SU-DHL-6 (cell line): Measurements from ENCODE around the gene RHOH.
A peak's percentile ranks its signal among the peaks of the same experiment; 100 is the strongest.

ENCODE experiments used
- H2AFZ ChIP-seq: fragments of 200-600 bp; sonication (generic); 2 replicates; pipeline ENCODE4 v1.6.1; 2014; ENCODE audit warnings: low read depth, mild to moderate bottlenecking, moderate library complexity, mixed read lengths, antibody characterized with exemption, low read length; ENCODE audit not compliant: severe bottlenecking
- H3F3A ChIP-seq: fragments of 200-600 bp; shearing (Covaris generic); 2 replicates; pipeline ENCODE4 v1.6.0; 2016; ENCODE audit warnings: antibody characterized with exemption, mild to moderate bottlenecking; ENCODE audit not compliant: insufficient read depth
- H3K27ac ChIP-seq: fragments of 200-600 bp; sonication (generic); 2 replicates; pipeline ENCODE4 v1.5.1; 2016; ENCODE audit warnings: low read depth, mild to moderate bottlenecking, low read length, moderate library complexity, mixed read lengths
- H3K27me3 ChIP-seq: fragments of 200-600 bp; sonication (generic), shearing (Covaris generic); 2 replicates; pipeline ENCODE4 v1.6.0; 2014; ENCODE audit warnings: mild to moderate bottlenecking, low read length
- H3K36me3 ChIP-seq: fragments of 200-600 bp; sonication (generic); 2 replicates; pipeline ENCODE4 v1.6.1; 2014; ENCODE audit warnings: mild to moderate bottlenecking, low read length, mixed read lengths
- H3K4me2 ChIP-seq: fragments of 300-600, 200-600 bp; shearing (Covaris generic), sonication (generic); 2 replicates; pipeline ENCODE4 v1.6.0; 2014; ENCODE audit warnings: low read length, low read depth, mild to moderate bottlenecking; ENCODE audit not compliant: poor library complexity, severe bottlenecking
- H3K4me3 ChIP-seq: fragments of 200-600 bp; sonication (generic); 2 replicates; pipeline ENCODE4 v1.5.1; 2014; ENCODE audit warnings: antibody characterized with exemption, low read length, mild to moderate bottlenecking, mixed read lengths; ENCODE audit not compliant: insufficient read depth, poor library complexity, severe bottlenecking
- H3K79me2 ChIP-seq: fragments of 200-600 bp; sonication (generic); 2 replicates; pipeline ENCODE4 v1.6.1; 2014; ENCODE audit warnings: mild to moderate bottlenecking, low read length, moderate library complexity; ENCODE audit not compliant: insufficient read depth
- H3K9ac ChIP-seq: fragments of 200-600 bp; sonication (generic); 2 replicates; pipeline ENCODE4 v1.7.0; 2014; ENCODE audit warnings: mild to moderate bottlenecking, low read length
- H3K9me2 ChIP-seq: fragments of 200-600 bp; sonication (generic); replicated peaks from 2 replicates; pipeline ENCODE4 v1.6.1; 2014; ENCODE audit warnings: low read length; ENCODE audit not compliant: insufficient read depth
- H3K9me3 ChIP-seq: fragments of 200-600 bp; sonication (generic); 2 replicates; pipeline ENCODE4 v1.6.1; 2014; ENCODE audit warnings: low read length, mixed read lengths; ENCODE audit not compliant: insufficient read depth
- H4K20me1 ChIP-seq: fragments of 200-600 bp; sonication (generic); 2 replicates; pipeline ENCODE4 v1.6.1; 2014; ENCODE audit warnings: low read depth, mild to moderate bottlenecking, antibody characterized with exemption, low read length, moderate library complexity, mixed read lengths
- EZH2phosphoT487 ChIP-seq: fragments of 200-600 bp; sonication (generic), shearing (Covaris generic); conservative IDR thresholded peaks from 2 replicates; pipeline ENCODE4 v1.6.1; 2018; ENCODE audit warnings: mild to moderate bottlenecking, antibody characterized with exemption, low read length, moderate library complexity, mixed read lengths
- TF ChIP-seq, protein P1 (sequence below): fragments of 200-600 bp; sonication (generic); IDR thresholded peaks from one replicate; pipeline ENCODE4 v1.5.1; 2017; ENCODE audit warnings: antibody characterized with exemption, mild to moderate bottlenecking, low read length, moderate library complexity; ENCODE audit not compliant: insufficient read depth, poor library complexity, severe bottlenecking

RHOH gene

DNA sequence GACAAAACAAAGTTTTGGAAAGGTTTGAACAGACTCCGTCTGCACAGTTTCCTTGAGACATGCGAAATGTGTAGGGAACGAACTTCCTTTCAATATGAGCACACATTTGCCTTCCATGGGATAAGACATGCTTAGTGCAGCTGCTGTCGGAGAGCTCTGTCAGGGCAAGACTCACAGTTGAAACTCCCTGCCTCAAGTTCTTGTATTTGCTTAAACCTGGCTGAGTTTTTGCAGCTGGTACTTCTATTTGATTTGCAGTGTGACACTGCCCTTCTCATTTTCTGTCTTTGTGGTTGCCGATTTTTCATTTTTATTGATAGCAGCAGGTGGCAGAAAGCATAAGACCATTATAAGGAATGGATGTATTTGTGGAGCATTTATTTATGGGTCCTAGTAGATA is 18.2 kb upstream of the RHOH start:
- H3K27me3 ChIP-seq = no peaks in the 10 kb centered on the region
- H3K79me2 ChIP-seq = no peaks in the 10 kb centered on the region
- peak overlapping the region; percentile 45 for H3K9ac ChIP-seq
- H3F3A ChIP-seq = peaks cover 46% of the 10 kb centered on the region
- no peaks in the 10 kb centered on the region for H4K20me1 ChIP-seq
- no peaks in the 10 kb centered on the region for H3K36me3 ChIP-seq
- peak overlapping the region; percentile 74 for H3K4me2 ChIP-seq
- H3K9me3 ChIP-seq = no peaks in the 10 kb centered on the region
- no peaks in the 10 kb centered on the region for H3K9me2 ChIP-seq
- peak overlapping the region; percentile 61 for H3K27ac ChIP-seq
- TF ChIP-seq, protein P1, sequence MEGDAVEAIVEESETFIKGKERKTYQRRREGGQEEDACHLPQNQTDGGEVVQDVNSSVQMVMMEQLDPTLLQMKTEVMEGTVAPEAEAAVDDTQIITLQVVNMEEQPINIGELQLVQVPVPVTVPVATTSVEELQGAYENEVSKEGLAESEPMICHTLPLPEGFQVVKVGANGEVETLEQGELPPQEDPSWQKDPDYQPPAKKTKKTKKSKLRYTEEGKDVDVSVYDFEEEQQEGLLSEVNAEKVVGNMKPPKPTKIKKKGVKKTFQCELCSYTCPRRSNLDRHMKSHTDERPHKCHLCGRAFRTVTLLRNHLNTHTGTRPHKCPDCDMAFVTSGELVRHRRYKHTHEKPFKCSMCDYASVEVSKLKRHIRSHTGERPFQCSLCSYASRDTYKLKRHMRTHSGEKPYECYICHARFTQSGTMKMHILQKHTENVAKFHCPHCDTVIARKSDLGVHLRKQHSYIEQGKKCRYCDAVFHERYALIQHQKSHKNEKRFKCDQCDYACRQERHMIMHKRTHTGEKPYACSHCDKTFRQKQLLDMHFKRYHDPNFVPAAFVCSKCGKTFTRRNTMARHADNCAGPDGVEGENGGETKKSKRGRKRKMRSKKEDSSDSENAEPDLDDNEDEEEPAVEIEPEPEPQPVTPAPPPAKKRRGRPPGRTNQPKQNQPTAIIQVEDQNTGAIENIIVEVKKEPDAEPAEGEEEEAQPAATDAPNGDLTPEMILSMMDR = no peak
- no peak for TF ChIP-seq EZH2phosphoT487
- H3K4me3 ChIP-seq = peak overlapping the region; percentile 27
- peak overlapping the region; percentile 42 for H2AFZ ChIP-seq

DNA sequence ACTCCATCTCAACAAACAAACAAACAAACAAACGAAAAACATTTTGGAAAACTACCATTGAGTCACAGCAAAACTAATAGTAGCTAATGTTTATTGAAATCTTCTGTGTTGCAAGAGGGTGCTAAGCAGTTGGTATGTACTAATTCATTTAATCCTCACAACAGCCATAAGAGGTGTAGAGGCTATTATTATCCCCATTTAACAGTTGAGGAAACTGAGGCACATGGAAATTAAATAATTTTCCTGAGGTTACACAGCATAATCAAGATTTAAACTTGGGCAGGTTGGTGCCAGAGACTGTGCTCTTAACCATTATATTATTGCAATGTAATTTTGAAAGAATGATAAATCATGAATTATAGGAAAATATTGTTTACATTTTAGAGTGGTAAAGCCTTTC is 17.5 kb upstream of the RHOH start:
- Histone ChIP-seq H3K4me2 (peak overlapping the region; percentile 74), H3K27ac (0 out of 2 replicates have a peak overlapping the region, but pooled peaks have one; percentile 2), H3K9ac (no peak overlapping the region), H3K9me3 (no peaks in the 10 kb centered on the region), H3K79me2 (no peaks in the 10 kb centered on the region), H3F3A (peaks cover 53% of the 10 kb centered on the region), H3K36me3 (no peaks in the 10 kb centered on the region), H3K27me3 (no peaks in the 10 kb centered on the region), H4K20me1 (no peaks in the 10 kb centered on the region), H3K4me3 (no peak overlapping the region), H2AFZ (no peak overlapping the region), H3K9me2 (no peaks in the 10 kb centered on the region)
- TF ChIP-seq EZH2phosphoT487 = no peak

DNA sequence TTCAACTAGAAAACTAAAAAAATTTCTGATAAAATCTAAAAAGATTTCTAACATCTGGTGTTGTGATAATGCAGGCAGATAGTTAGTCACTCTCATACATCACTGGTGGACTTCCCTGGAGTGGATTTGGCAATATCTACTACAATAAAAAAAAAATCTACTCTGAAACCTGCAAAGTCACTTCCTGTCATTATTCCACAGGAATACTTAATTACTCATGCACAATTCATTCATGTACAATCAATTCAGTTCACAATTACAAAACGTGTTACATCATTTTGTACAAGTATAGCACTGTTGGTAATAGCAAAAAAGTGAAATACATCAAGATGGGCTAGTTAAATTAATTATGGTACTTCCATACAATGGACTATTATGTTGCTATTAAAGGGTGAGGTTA is 16.5 kb upstream of the RHOH start:
- TF ChIP-seq EZH2phosphoT487 = no peak
- TF ChIP-seq, protein P1 = no peak
- H3K9me2 ChIP-seq = no peaks in the 10 kb centered on the region
- H4K20me1 ChIP-seq = no peaks in the 10 kb centered on the region
- no peaks in the 10 kb centered on the region for H3K36me3 ChIP-seq
- H2AFZ ChIP-seq = no peak overlapping the region
- no peaks in the 10 kb centered on the region for H3K79me2 ChIP-seq
- no peak overlapping the region for H3K9ac ChIP-seq
- peak overlapping the region; percentile 7 for H3K4me2 ChIP-seq
- peaks cover 61% of the 10 kb centered on the region for H3F3A ChIP-seq
- peak overlapping the region; percentile 3; the same call in 1 of the 2 replicates for H3K27ac ChIP-seq
- H3K4me3 ChIP-seq = no peak overlapping the region
- H3K9me3 ChIP-seq = no peaks in the 10 kb centered on the region
- no peaks in the 10 kb centered on the region for H3K27me3 ChIP-seq

DNA sequence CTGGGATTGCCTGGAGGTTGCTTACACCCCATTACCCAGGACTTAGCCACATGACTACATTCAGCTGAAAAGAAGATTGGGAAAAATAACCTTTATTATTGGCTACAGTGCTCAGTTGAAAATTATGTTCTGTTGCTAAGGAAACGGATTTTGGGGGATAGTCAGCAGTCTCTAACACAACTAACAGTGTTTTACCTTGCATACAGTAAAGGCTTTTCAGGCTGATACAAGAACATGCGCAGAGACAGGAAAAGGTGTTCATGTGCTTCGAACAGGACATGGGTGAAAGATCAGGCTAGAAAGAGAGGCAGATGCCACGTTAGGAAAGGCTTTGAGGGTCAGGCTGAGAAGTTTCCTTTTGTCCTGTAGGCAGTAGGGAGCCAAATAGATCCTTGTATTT is 14.8 kb upstream of the RHOH start:
- H3K9me3 ChIP-seq = no peaks in the 10 kb centered on the region
- peak overlapping the region; percentile 30; the same call in 1 of the 2 replicates for H3K9ac ChIP-seq
- H3F3A ChIP-seq = peaks cover 72% of the 10 kb centered on the region
- 0 out of 2 replicates have a peak, but pooled peaks cover 2% of the 10 kb centered on the region for H3K79me2 ChIP-seq
- no peaks in the 10 kb centered on the region for H3K36me3 ChIP-seq
- H4K20me1 ChIP-seq = no peaks in the 10 kb centered on the region
- H3K4me3 ChIP-seq = no peak overlapping the region
- no peaks in the 10 kb centered on the region for H3K9me2 ChIP-seq
- H3K4me2 ChIP-seq = peak overlapping the region; percentile 98
- peak overlapping the region; percentile 64 for H2AFZ ChIP-seq
- peak overlapping the region; percentile 99 for H3K27ac ChIP-seq
- H3K27me3 ChIP-seq = no peaks in the 10 kb centered on the region
- TF ChIP-seq, protein P1 = no peak
- TF ChIP-seq EZH2phosphoT487 = no peak
